Stimulated activated CD8-positive, alpha-beta memory T cell treated with anti-CD3 and anti-CD28 coated beads, Interleukin-7, amount 100 ng/mL, for 48 hours (primary cell): ENCODE measurements around the gene GGT5.
A peak's percentile ranks its signal among the peaks of the same experiment; 100 is the strongest.
"Not testable (repeated sequence)": the region's sequence is repeated elsewhere in the genome, so short reads cannot be mapped to it uniquely, and the experiment has no call there.

Experiments used
- DNase-seq, 2 donors: peaks; one replicate each; pipeline ENCODE4 v3.0.0-alpha.2; 2020; ENCODE audit warnings: low read depth in 1 of 2; ENCODE audit errors: extremely low read depth in 1 of 2

Gene GGT5

GRCh38 chr22:24185001-24185500, 59.8 kb downstream of the GGT5 start:
- DNase-seq: no peak

GRCh38 chr22:24184057-24184798, 60.7 kb downstream of the GGT5 start:
- DNase-seq: no peak

GRCh38 chr22:24183321-24184031, 61.4 kb downstream of the GGT5 start:
- no peak for DNase-seq

GRCh38 chr22:24182900-24183246, 62.0 kb downstream of the GGT5 start:
- not testable (repeated sequence) for DNase-seq

GRCh38 chr22:24181996-24182899, 62.6 kb downstream of the GGT5 start:
- no peak for DNase-seq

- no peak for DNase-seq
Measured at GRCh38 chr22:24181088-24181995, 63.5 kb downstream of the GGT5 start, which contains the start of gene SUSD2. Gene SUSD2 (plus strand): TSS chr22:24181487. CDS start chr22:24181520, 33 bp downstream.

GRCh38 chr22:24180316-24181087, 64.4 kb downstream of the GGT5 start:
- DNase-seq: no peak

- DNase-seq: no peak
Measured at GRCh38 chr22:24179478-24180210, 65.2 kb downstream of the GGT5 start.

GRCh38 chr22:24178502-24179440, 66.1 kb downstream of the GGT5 start:
- DNase-seq: no peak

GRCh38 chr22:24178021-24178431, 66.9 kb downstream of the GGT5 start:
- DNase-seq: no peak

GRCh38 chr22:24177456-24177855, 67.4 kb downstream of the GGT5 start:
- DNase-seq: no peak

GRCh38 chr22:24177045-24177444, 67.8 kb downstream of the GGT5 start:
- DNase-seq: no peak

GRCh38 chr22:24176630-24177029, 68.3 kb downstream of the GGT5 start:
- DNase-seq: no peak

GRCh38 chr22:24176040-24176439, 68.8 kb downstream of the GGT5 start:
- DNase-seq: no peak

- peak in 1 of 2 donors; percentile 33 for DNase-seq
Measured at GRCh38 chr22:24175160-24175808, 69.6 kb downstream of the GGT5 start.

GRCh38 chr22:24171822-24172221, 73.1 kb downstream of the GGT5 start:
- DNase-seq: no peak

GRCh38 chr22:24170632-24171031, 74.2 kb downstream of the GGT5 start:
- no peak for DNase-seq
